Measurements from ENCODE around the gene SGK1.
"Not testable (repeated sequence)": the region's sequence is repeated elsewhere in the genome, so short reads cannot be mapped to it uniquely, and the experiment has no call there.

SGK1 gene

DNA sequence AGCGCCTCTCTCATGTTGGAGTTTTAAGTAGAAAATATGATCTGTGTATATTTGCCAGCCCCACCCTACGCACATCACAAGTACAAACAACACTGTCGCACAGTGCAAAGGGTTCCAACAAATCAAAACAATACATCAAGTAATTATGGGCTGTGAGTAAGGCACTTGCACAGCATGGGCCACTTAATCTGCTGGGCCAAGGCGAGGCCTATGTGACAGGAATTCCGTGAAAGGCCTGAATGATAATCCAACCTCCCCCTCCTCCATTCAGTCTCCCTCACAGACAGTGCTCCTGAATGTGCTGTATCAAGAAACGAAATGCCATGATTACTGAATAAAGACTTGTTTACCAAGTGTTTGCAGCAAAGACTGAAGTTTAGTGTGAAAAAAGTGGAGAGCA lies 135.4 kb downstream of the SGK1 start:
- DNase-seq, result no peak

DNA sequence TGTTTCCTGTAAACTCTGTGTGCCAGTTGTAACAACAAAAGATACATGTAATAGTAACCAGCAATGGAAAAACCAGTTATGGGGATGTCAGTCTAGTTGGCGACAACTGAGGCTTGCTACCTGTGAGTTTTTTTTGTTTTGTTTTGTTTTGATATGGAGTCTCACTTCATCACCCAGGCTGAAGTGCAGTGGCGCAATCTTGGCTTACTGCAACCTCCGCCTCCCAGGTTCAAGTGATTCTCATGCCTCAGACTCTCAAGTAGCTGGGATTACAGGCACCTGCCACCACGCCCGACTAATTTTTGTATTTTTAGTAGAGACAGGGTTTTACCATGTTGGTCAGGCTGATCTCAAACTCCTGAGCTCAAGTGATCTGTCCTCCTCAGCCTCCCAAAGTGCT lies 136.2 kb downstream of the SGK1 start:
- not testable (repeated sequence) for DNase-seq

DNA sequence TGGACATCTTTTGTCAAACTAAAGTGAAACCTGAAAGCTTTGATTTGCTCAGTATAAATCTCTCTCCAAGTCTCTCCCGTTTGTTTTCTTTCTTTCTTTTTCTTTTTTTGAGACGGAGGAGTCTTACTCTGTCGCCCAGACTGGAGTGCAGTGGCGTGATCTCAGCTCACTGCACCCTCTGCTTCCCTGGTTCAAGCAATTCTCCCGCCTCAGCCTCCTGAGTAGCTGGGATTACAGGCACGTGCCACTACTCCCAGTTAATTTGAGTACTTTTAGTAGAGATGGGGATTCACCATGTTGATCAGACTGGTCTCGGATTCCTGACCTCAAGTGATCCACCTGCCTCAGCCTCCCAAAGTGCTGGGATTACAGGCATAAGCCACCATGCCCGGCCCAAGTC lies 136.7 kb downstream of the SGK1 start:
- DNase-seq, result not testable (repeated sequence)

DNA sequence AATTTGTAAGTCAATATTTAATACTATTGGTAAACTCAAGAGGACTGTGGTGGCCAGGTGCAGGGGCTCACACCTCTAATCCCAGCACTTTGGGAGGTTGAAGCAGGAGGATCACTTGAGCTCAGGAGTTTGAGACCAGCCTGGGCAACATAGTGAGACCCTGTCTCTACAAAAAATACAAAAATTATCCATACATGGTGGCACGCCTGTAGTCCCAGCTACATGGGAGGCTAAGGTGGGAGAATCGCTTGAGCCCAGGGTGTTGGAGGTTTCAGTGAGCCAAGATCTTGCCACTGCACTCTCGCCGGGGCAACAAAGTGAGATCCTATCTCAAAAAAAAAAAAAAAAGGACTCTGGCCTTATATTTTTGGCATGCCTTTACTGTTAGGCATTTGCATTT lies 137.4 kb downstream of the SGK1 start:
- not testable (repeated sequence) for DNase-seq

DNA sequence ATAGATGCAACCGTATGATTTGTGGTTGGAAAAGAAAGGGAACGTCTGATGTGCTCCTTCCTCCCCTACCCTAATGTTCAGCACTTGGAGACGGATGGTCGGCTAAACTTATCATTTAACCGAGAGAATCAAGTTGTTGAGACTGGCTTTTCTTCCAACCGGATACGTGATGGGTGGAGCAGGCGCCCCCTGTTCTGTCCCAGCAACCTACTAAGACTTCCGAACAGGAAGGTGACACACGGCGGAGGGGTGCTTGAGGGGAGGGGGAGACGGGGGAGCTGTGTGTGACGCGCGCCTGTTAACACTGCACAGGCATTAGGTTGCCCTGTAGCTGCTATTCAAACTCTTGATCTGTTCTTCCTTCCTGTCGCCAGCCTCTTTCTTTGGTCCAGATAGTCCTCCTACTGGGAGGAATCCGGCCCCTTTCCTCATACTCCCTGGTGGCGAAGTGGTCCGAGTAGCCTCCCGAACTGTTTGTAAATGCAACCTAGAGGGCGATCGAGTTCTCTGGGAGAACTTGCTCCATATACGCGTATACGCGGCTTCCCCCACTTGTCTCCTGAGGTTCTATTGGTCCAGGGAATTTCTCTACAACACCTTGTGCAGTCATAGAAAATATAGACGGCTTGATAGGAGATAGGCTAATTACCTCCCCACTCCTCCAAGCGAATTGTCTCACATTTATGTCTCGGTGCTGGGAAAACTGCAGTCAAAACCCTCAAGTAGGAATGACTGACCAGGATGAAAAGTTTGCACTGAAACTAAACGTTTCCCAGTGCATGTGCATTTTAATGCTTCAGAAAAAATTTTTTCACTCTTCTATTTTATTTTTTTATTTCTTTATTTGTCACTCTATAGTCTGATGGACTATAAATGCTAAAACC lies 139.5 kb downstream of the SGK1 start:
- DNase-seq, result peak; percentile 84

DNA sequence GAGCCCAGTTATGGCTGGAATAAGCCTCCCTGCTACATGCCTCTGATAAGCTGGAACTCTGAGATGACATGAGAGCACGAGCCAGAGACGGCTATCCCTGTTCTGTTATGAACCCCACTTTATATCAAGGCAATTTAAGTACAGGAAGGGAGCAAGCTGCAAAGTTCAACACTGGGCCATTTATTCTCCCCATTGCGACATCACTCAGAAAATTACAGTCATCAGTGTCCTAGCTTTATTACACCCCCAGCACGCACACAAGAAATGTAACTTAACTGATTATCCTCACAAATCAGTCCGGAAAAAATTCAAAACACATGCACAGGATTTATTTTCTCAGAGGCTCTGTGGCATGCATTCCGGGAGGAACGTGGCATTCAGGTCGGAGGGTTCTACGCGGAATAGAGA lies 140.2 kb downstream of the SGK1 start:
- DNase-seq, result no peak

DNA sequence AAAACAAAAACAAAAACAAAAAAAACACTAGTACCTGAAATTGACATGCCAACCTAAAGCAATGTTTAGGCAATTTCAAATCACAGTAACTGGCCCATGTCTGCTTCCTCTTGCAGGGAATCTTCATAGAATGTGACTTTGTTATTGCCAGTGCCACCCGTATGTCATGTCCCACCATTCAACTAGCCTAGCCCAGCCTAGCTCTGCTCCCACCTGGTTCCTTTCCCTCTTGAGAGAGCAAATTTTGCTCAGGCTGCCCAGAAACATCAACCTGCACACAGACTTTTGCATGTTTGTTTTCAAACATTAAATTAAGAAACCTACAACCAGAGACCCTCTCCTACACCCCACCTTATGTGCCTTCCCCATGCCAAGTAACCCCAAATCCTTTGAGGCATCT lies 140.7 kb downstream of the SGK1 start:
- no peak for DNase-seq

DNA sequence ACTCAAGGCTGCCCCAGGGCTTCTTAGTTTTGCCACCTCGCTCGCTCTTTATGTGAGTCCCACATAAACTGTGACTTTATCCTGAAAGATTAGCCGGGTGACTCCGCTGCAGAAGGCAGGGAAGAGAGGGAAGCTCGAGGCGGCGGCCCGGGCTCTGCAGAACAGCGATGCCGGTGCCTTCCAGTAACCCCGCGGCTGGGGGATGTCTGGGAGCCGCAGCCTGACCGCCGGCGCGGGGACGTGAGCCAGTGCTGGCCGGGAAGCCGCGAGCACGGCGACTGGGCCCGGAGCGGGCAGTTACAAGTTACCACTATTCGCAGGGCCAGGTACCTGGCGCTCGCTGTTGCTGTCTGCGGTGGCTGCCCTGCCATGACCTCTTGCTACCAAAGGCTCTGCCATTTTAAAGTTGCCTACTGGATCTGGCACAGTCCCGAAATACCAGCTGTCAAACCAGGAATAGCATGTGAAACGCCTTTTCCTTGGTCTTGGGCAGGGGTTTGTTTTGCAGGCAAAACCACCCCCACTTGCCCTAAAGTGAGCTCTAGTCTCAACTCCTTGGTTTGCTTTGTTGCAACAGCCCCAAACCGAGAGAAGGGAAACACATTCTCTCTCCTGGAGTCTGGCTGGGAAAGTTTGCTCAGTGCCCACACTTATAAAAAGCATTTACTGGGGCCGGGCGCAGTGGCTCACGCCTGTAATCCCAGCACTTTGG lies 141.5 kb downstream of the SGK1 start:
- no peak for DNase-seq

DNA sequence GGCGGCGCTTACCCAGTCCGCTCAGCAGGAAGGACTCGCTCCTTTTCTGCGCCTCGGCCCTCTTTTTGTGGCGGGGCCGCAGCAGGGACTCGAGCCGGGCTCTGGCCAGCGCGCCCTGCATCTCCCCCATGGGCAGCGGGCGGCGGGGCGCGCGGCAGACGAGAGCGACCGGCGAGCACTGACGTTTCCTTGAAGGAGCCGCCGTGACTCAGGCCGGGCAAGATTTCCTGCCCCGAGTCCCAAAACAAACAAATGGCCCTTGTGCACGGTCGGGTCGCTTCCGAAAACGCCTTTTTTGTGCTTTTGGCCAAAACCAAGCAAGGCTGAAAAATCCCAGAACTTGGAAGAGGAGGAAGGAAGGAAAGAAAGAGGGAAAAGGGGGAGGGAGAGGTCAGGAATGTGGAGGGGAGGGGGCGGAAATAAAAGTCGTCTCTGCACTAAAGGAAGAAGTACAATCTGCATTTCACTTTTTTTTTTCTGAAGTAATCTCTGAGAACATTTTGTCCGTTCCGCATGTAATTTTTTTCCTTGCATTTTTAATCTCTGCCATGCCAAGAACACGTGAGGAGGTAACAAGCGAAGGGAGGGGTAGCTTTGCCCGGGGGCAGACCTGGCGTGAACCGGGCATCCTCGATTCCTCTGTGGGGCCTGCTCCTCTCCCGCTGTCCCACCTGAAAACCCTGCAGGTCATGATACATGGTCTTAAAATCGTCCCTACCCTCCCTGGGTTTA lies 142.2 kb downstream of the SGK1 start:
- peak; percentile 33 for DNase-seq

DNA sequence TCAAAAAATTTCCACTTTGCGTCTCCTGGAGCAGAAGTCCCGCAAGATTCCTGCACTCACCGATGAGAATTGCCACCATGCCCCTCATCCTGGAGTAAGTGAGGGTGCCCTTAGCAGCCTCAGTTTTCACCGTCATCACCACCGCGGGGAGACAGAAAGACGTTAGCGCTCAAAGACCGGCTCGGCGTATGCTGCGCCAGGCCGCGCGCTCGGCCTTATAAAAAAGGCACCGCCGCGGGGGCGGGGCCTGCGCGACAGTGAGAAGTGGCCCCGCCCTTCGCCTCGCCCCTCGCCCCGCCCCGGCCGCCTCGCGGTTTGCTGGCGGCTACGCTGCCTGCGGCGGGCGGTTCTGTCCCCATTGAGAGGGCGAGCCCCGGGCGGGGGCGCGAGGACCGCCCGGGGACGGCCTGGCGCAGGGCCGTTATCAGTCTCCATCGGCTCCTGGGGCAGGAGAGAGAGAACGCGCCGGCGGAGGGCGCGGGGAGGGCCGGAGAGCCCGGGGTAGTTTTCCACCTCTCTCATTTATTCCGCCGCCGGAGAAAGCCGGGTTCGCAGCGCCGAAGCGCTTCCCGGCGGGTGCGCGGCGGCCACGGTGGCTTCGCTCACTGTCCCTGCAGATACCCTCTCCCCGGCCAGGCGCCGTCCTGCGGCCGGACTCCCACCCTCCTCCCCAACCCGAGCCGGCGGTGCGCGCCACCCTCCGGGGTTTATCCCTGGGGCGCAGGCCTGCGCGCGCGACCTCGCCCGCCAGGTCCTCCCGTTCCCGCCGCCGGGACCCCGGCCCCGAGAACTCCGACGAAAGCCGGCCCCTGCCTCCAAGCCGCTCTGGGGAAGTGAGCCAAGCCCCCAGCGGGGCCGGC lies 143.0 kb downstream of the SGK1 start:
- peak; percentile 92 for DNase-seq

DNA sequence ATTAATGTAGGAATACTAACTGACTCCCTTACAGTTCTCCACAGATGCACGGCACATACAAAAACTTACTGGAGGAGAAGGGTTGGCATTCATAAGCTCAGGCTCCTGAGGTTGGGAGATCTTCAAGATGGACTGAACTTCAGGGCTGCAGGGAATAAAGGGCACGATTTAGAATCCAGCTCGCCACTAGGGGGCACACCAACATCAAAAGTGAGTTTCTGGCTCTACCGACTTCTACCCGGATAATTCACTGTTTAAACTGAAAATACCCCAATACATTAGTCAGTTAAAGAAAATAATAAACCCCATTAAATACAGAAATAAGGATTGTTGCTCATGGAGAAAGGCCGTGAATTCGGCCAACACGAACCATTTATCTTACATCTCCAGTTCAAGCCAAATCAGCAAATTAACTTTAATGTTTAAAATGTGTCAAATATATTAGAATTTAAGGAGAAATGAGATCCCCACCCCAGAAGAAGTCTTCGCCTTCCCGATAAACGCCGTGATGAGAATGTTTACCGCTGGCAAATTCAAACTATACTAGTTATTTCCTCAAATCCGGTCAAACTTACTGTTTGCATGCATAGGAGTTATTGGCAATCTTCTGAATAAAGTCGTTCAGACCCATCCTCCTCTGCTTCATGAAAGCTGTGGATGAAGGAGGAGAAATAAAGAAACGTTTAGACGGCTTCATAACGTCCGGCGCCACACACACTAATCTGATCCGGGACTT lies 143.8 kb downstream of the SGK1 start:
- DNase-seq, result peak; percentile 83

DNA sequence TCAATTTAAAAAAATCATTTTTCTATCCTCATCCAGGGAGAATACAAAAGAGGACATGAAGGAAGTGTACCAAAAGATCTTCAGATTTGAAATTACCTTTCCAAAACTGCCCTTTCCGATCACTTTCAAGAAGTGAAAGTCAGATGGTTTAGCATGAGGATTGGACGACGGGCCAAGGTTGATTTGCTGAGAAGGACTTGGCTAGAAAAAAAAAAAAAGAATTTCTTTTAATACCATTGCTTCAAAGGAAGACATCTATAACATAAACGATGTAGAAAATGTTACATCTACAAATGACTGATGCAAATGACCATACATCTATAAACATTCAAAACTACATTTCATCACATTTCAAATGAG lies 144.6 kb downstream of the SGK1 start:
- no peak for DNase-seq

DNA sequence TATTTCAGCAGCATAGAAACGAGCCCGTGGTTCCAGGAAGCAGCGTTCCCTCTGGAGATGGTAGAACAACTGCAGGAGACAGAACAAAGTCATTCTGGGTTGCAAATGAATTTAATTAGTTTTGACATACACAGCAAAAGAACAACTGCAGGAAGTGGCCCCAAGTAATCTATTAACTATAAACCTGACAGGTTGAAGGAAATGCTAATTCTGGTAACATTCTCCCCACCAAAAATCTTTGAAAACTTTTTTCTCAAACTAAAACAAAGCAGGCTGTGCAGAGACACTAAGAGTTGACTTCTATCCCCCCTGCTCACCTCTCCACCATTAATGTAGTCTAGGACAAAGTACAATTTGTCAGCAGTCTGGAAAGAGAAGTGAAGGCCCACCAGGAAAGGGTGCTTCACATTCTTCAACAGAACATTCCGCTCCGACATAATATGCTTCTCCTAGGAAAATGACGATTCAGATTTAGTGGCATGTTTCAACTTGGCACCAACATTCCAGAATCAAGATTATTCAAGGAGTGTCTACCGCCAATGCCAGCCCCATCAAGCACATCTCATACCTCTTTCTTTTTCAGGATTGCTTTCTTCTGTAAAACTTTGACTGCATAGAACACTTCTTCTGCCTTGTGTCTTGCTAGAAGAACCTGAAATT lies 145.1 kb downstream of the SGK1 start:
- DNase-seq, result no peak

DNA sequence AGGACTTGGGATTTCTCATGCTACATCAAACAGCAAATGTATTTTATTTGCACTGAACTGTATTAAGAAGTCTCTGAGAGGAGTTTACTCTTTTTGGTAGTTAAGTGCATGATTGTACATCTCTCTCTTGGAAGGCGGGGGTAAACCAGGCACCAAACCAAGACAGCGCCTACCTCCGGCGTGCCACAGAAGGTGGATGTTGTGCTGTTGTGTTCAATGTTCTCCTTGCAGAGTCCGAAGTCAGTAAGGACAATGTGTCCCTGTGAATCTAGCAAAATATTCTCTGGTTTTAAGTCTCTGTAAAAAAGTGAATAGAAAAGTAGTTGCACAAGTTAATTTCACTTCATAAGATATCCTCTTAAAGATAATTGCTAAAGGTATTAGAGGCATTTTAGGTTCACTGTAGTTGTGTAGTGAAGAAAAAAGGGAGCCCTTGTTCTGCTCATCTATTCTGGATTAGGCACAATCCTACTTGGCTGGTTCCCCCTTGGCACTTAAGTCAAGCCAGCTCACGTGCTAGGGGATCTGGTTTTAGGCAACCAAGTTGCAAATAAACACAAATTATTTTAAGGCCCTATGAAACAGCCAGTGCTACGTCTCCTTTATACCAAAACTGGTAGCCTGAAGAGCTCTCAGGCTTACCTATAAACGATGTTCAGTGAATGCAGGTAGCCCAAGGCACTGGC lies 145.7 kb downstream of the SGK1 start:
- no peak for DNase-seq

DNA sequence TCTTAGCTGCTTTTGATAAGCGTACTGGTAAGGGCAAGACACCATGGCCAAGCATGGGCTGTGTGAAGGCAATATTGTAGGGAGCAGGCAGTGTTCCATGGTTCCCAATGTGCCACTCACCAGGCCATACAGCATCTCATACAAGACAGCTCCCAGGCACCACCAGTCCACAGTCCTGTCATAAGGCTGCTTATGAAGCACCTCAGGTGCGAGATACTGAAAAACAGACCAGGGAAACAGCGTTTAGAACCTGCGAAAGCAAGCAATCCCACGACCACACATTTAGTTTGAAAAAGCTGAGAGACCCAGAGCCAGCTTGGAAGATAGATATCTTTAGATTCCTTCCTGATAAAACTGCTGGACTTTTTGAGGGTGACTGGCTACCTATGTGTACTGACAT lies 146.4 kb downstream of the SGK1 start:
- no peak for DNase-seq

DNA sequence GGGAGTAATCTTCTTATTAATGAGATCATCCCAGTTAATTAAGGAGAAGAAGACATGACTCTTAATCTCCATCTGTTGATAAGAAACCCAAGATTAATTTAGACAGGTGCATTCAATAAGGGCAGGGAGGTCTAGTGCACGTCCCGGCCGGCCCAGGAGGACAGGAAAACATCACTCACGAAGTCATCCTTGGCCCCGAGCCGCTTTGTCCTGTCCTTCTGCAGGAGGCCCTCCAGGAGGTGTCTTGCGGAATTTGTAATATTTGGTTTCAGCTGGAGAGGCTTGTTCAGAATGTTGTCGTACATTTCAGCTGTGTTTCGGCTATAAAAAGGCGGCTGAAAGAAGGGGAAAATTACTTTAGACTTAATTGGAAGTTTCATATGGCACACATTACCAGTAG lies 147.1 kb downstream of the SGK1 start:
- DNase-seq, result no peak

DNA sequence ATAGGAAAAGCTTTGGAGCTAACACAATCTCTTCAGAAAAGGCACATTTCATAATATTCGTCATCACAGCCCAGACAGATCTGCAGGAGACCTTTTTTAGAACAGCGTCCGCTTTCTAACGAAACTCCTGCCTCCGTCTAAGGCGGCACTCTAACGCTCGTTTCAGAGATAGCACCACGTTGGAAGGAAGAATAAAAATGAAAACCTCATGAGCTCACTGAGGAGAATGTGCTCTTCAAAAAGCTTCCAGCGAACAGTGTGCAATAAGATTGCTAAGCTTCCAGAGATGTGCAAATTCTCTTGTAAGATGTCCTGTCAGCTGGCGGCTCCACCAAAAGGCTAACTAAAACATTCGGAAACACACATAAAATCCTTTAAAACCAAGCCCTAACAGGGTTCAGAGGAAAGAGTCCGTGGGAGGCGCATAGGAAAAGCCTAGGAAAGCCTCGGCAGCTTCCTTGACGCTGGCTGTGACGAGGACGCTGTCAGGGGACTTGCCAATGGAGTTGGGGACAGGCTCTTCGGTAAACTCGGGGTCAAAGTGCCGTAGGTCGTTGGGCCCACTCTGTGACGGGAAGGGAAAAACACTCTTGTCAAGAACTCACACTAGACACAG lies 147.9 kb downstream of the SGK1 start:
- DNase-seq, result no peak

DNA sequence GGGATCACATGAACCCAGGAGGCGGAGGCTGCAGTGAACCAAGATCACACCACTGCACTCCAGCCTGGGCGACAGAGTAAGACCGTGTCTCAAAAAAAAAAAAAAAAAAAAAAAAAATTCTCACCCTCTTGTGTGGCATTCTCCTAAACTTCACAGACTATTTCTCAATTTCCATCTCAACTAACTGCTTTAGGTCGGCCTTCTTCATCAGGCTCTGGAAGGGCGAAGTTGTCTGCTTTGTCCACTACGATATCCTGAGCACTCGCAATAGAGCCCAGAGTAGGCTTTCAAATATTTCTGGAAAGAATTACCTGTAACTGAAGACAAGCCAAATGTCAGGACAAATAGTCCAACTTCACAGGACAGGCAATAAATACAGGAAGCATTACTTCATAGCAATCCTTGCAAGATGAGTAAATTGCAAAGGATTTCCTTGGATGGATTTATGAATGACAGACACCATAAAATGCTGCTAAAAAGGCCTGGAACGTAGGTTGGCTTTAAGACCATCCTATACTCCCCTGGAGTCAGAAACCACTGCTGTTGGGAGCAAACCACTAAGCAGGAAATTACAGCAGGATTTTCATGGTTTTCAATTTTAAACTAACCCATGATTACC lies 149.2 kb downstream of the SGK1 start:
- DNase-seq, result no peak

DNA sequence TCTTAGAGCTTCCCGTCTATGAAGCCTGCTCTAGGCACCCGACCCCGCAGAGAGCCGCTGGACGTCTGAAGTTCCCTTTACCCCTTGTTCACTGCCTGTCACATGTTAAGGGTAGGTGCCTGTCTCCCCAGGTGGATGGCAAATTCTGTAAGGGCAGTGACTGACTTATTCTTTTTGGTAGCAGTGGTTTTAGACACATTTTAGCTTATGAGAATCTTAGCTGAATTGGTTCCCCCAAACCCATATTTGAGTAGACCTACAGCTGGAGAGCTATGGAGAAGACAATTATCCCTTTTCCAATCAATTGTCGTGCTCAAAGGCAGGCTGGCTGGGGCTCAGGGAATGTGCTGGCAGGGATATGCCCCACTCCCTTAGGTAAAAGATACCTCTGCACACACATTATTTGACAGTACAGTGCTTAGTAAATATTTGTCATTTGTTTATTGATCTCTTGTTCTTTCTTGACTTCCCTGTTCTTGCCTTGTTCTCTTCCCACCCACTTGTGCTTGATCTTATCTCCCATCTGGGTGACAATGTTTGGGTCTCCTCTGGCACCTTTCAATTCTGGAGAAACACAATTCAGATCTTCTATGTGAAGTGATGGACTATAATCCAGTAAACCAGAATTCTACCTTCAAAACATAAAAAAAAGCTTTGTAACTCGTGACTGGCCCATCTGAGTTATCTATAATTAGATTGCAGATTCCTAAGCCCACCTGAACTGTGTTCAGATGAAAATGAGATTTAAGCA lies 151.2 kb downstream of the SGK1 start:
- no peak for DNase-seq
